Mucosa of rectum (tissue), 2 donors: ENCODE results near the gene PPA1.

Experiments used
- H3K27ac ChIP-seq, 2 donors: one replicate each; pipeline ENCODE4 v1.7.0; 2013; ENCODE audit warnings: inconsistent platforms in 2 of 2, low read depth in 2 of 2, low read length in 2 of 2
- H3K27me3 ChIP-seq, 2 donors: one replicate each; pipeline ENCODE4 v1.7.0; 2013; ENCODE audit warnings: low read length in 2 of 2; ENCODE audit not compliant: control insufficient read depth in 2 of 2, insufficient read depth in 2 of 2
- H3K36me3 ChIP-seq, 2 donors: one replicate each; pipeline ENCODE4 v1.7.0; 2013; ENCODE audit warnings: low read length in 2 of 2; ENCODE audit not compliant: control insufficient read depth in 2 of 2, insufficient read depth in 2 of 2
- H3K4me1 ChIP-seq, 2 donors: one replicate each; pipeline ENCODE4 v1.7.0; 2013; ENCODE audit warnings: low read length in 2 of 2, mild to moderate bottlenecking in 1 of 2; ENCODE audit not compliant: control insufficient read depth in 2 of 2, insufficient read depth in 2 of 2
- H3K4me3 ChIP-seq, 2 donors: one replicate each; pipeline ENCODE4 v1.7.0; 2013; ENCODE audit warnings: low read length in 2 of 2
- H3K9ac ChIP-seq, 2 donors: one replicate each; pipeline ENCODE4 v1.7.0; 2013; ENCODE audit warnings: low read length in 2 of 2, low read depth in 1 of 2, mild to moderate bottlenecking in 1 of 2
- H3K9me3 ChIP-seq, 2 donors: one replicate each; pipeline ENCODE4 v1.7.0; 2013; ENCODE audit warnings: low read length in 2 of 2; ENCODE audit not compliant: control insufficient read depth in 2 of 2
- donor health status: healthy.
- donor health status: Normal muscosa, but diverticular disease.

The PPA1 gene

GRCh38 chr10:70175516-70175915 lies 57.7 kb downstream of the PPA1 start:
- Histone ChIP-seq H3K36me3 (no peaks in the 10 kb centered on the region), H3K9me3 (no peaks in the 10 kb centered on the region), H3K27ac (no peak overlapping the region), H3K9ac (no peak overlapping the region), H3K27me3 (no peaks in the 10 kb centered on the region), H3K4me3 (no peak overlapping the region), H3K4me1 (peaks cover 3 to 9% of the 10 kb centered on the region in 2 donors)

GRCh38 chr10:70174058-70174741 lies 59.0 kb downstream of the PPA1 start:
- Histone ChIP-seq H3K36me3 (no peaks in the 10 kb centered on the region), H3K27me3 (no peaks in the 10 kb centered on the region), H3K9ac (no peak overlapping the region), H3K4me3 (peak overlapping the region; percentile 26 to 39), H3K27ac (peak overlapping the region in 1 of 2 donors; percentile 38), H3K4me1 (peaks cover 9 to 14% of the 10 kb centered on the region in 2 donors), H3K9me3 (no peaks in the 10 kb centered on the region)

- Histone ChIP-seq H3K9me3 (no peaks in the 10 kb centered on the region), H3K27me3 (no peaks in the 10 kb centered on the region), H3K9ac (peak overlapping the region; percentile 95), H3K27ac (peak overlapping the region; percentile 86 to 92), H3K4me3 (peak overlapping the region; percentile 92 to 95), H3K4me1 (peaks cover 17 to 19% of the 10 kb centered on the region in 2 donors), H3K36me3 (peaks cover 5 to 11% of the 10 kb centered on the region in 2 donors)
Measured at GRCh38 chr10:70169649-70170364, 63.4 kb downstream of the PPA1 start.

- Histone ChIP-seq H3K4me3 (peak overlapping the region; percentile 92 to 95), H3K4me1 (peaks cover 17 to 22% of the 10 kb centered on the region in 2 donors)
Measured at GRCh38 chr10:70169011-70169410, 64.2 kb downstream of the PPA1 start.

GRCh38 chr10:70167246-70167645 lies 66.0 kb downstream of the PPA1 start:
- Histone ChIP-seq H3K36me3 (peaks cover 11% of the 10 kb centered on the region in 2 donors), H3K27ac (no peak overlapping the region), H3K27me3 (no peaks in the 10 kb centered on the region), H3K4me3 (no peak overlapping the region), H3K9me3 (no peaks in the 10 kb centered on the region), H3K4me1 (peaks cover 17 to 18% of the 10 kb centered on the region in 2 donors), H3K9ac (no peak overlapping the region)

More at GRCh38 chr10:70169011-70169410, 64.2 kb downstream of the PPA1 start:
- H3K27ac ChIP-seq: no peak overlapping the region
- no peak overlapping the region for H3K9ac ChIP-seq
- no peaks in the 10 kb centered on the region for H3K27me3 ChIP-seq
- H3K9me3 ChIP-seq: no peaks in the 10 kb centered on the region
- peaks cover 10 to 11% of the 10 kb centered on the region in 2 donors for H3K36me3 ChIP-seq

- Histone ChIP-seq H3K36me3 (peaks cover 11 to 12% of the 10 kb centered on the region in 2 donors), H3K9me3 (no peaks in the 10 kb centered on the region), H3K4me1 (peaks cover 18 to 20% of the 10 kb centered on the region in 2 donors), H3K4me3 (no peak overlapping the region), H3K9ac (no peak overlapping the region), H3K27ac (no peak overlapping the region), H3K27me3 (no peaks in the 10 kb centered on the region)
Measured at GRCh38 chr10:70166394-70166793, 66.8 kb downstream of the PPA1 start.

GRCh38 chr10:70164163-70164562 lies 69.1 kb downstream of the PPA1 start:
- H3K4me3 ChIP-seq: no peak overlapping the region
- no peak overlapping the region for H3K27ac ChIP-seq
- no peaks in the 10 kb centered on the region for H3K27me3 ChIP-seq
- H3K9me3 ChIP-seq: no peaks in the 10 kb centered on the region
- H3K4me1 ChIP-seq: peaks cover 10 to 11% of the 10 kb centered on the region in 2 donors
- H3K9ac ChIP-seq: no peak overlapping the region
- H3K36me3 ChIP-seq: peaks cover 20 to 30% of the 10 kb centered on the region in 2 donors

GRCh38 chr10:70163448-70163847 lies 69.8 kb downstream of the PPA1 start:
- Histone ChIP-seq H3K36me3 (peaks cover 20 to 30% of the 10 kb centered on the region in 2 donors), H3K27ac (no peak overlapping the region), H3K27me3 (no peaks in the 10 kb centered on the region), H3K9me3 (no peaks in the 10 kb centered on the region), H3K9ac (no peak overlapping the region), H3K4me1 (peaks cover 5 to 6% of the 10 kb centered on the region in 2 donors), H3K4me3 (no peak overlapping the region)

- Histone ChIP-seq H3K4me3 (no peak overlapping the region), H3K27ac (no peak overlapping the region), H3K27me3 (no peaks in the 10 kb centered on the region), H3K9ac (no peak overlapping the region), H3K9me3 (no peaks in the 10 kb centered on the region), H3K4me1 (peaks cover 5 to 6% of the 10 kb centered on the region in 2 donors), H3K36me3 (peaks cover 25 to 36% of the 10 kb centered on the region in 2 donors)
Measured at GRCh38 chr10:70162892-70163201, 70.4 kb downstream of the PPA1 start.

GRCh38 chr10:70162151-70162891 lies 70.9 kb downstream of the PPA1 start:
- no peak overlapping the region for H3K4me3 ChIP-seq

More at GRCh38 chr10:70162151-70162891, 70.9 kb downstream of the PPA1 start:
- H3K4me1 ChIP-seq: peaks cover 4 to 5% of the 10 kb centered on the region in 2 donors
- H3K27ac ChIP-seq: no peak overlapping the region
- H3K9me3 ChIP-seq: no peaks in the 10 kb centered on the region
- peaks cover 25 to 40% of the 10 kb centered on the region in 2 donors for H3K36me3 ChIP-seq
- H3K9ac ChIP-seq: no peak overlapping the region
- no peaks in the 10 kb centered on the region for H3K27me3 ChIP-seq
